Choroid plexus epithelial cell (primary cell): ENCODE data around the gene CFAP99.
"Not testable (repeated sequence)": the region's sequence is repeated elsewhere in the genome, so short reads cannot be mapped to it uniquely, and the experiment has no call there.

Experiments used
- DNase-seq: peaks from one replicate; pipeline ENCODE4 v3.0.0-alpha.2; 2010; ENCODE audit warnings: low read depth
- H3K4me3 ChIP-seq: 2 replicates; pipeline ENCODE4 v1.5.1; 2011; ENCODE audit warnings: low read depth, mild to moderate bottlenecking, control low read depth, low read length, moderate library complexity
- CTCF ChIP-seq: conservative IDR thresholded peaks from 2 replicates; pipeline ENCODE4 v1.5.1; 2011; ENCODE audit warnings: low read depth, mild to moderate bottlenecking, control low read depth, inconsistent platforms, low read length, moderate library complexity

CFAP99 gene

GRCh38 chr4:2377241-2377640 lies 41.5 kb upstream of the CFAP99 start:
- no peak overlapping the region for H3K4me3 ChIP-seq
- DNase-seq = no peak
- no peak for TF ChIP-seq CTCF

- TF ChIP-seq CTCF = no peak
- H3K4me3 ChIP-seq = no peak overlapping the region
- no peak for DNase-seq
These were observed 40.4 kb upstream of the CFAP99 start for GRCh38 chr4:2378401-2378800.

- no peak for TF ChIP-seq CTCF
- no peak overlapping the region for H3K4me3 ChIP-seq
- DNase-seq = no peak
These were observed 39.9 kb upstream of the CFAP99 start for GRCh38 chr4:2378898-2379297.

- not testable (repeated sequence) for H3K4me3 ChIP-seq, DNase-seq
These were observed 38.2 kb upstream of the CFAP99 start for GRCh38 chr4:2380589-2380988.

- not testable (repeated sequence) for DNase-seq, H3K4me3 ChIP-seq
These were observed 36.0 kb upstream of the CFAP99 start for GRCh38 chr4:2382769-2383202.

GRCh38 chr4:2383220-2383631 lies 35.5 kb upstream of the CFAP99 start:
- H3K4me3 ChIP-seq, DNase-seq: not testable (repeated sequence)

- no peak overlapping the region for H3K4me3 ChIP-seq
- no peak for DNase-seq
- TF ChIP-seq CTCF = no peak
These were observed 35.0 kb upstream of the CFAP99 start for GRCh38 chr4:2383760-2384159.

GRCh38 chr4:2384245-2384644 lies 34.5 kb upstream of the CFAP99 start:
- no peak overlapping the region for H3K4me3 ChIP-seq
- TF ChIP-seq CTCF = no peak
- no peak for DNase-seq

- H3K4me3 ChIP-seq = no peak overlapping the region
- no peak for DNase-seq
- no peak for TF ChIP-seq CTCF
These were observed 33.2 kb upstream of the CFAP99 start for GRCh38 chr4:2385516-2385915.
